WI38 (cell line): ENCODE data around the gene MRPL1.
"Not testable (repeated sequence)": the region's sequence is repeated elsewhere in the genome, so short reads cannot be mapped to it uniquely, and the experiment has no call there.

Source experiments
- H3K4me3 ChIP-seq: 2 replicates; pipeline ENCODE4 v1.5.1; 2011; ENCODE audit warnings: low read depth, mild to moderate bottlenecking, control low read depth, low read length
- TF ChIP-seq, protein P1 (sequence below): IDR thresholded peaks from 2 replicates; pipeline ENCODE4 v1.5.1; 2012; ENCODE audit warnings: low read depth, mild to moderate bottlenecking, control low read depth, low read length

Gene MRPL1

GRCh38 chr4:77927991-77928925, 65.6 kb downstream of the MRPL1 start:
- TF ChIP-seq, protein P1, sequence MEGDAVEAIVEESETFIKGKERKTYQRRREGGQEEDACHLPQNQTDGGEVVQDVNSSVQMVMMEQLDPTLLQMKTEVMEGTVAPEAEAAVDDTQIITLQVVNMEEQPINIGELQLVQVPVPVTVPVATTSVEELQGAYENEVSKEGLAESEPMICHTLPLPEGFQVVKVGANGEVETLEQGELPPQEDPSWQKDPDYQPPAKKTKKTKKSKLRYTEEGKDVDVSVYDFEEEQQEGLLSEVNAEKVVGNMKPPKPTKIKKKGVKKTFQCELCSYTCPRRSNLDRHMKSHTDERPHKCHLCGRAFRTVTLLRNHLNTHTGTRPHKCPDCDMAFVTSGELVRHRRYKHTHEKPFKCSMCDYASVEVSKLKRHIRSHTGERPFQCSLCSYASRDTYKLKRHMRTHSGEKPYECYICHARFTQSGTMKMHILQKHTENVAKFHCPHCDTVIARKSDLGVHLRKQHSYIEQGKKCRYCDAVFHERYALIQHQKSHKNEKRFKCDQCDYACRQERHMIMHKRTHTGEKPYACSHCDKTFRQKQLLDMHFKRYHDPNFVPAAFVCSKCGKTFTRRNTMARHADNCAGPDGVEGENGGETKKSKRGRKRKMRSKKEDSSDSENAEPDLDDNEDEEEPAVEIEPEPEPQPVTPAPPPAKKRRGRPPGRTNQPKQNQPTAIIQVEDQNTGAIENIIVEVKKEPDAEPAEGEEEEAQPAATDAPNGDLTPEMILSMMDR, result no peak
- no peak overlapping the region for H3K4me3 ChIP-seq

- TF ChIP-seq, protein P1, result no peak
- no peak overlapping the region for H3K4me3 ChIP-seq
Measured at GRCh38 chr4:77930154-77930639, 67.6 kb downstream of the MRPL1 start.

GRCh38 chr4:77930876-77931275, 68.2 kb downstream of the MRPL1 start:
- TF ChIP-seq, protein P1, result no peak

GRCh38 chr4:77931452-77932135, 69.0 kb downstream of the MRPL1 start:
- TF ChIP-seq, protein P1, result no peak
- no peak overlapping the region for H3K4me3 ChIP-seq

More at GRCh38 chr4:77930876-77931275, 68.2 kb downstream of the MRPL1 start:
- no peak overlapping the region for H3K4me3 ChIP-seq

GRCh38 chr4:77938560-77938959, 75.9 kb downstream of the MRPL1 start:
- TF ChIP-seq, protein P1, result no peak
- H3K4me3 ChIP-seq, result no peak overlapping the region

DNA sequence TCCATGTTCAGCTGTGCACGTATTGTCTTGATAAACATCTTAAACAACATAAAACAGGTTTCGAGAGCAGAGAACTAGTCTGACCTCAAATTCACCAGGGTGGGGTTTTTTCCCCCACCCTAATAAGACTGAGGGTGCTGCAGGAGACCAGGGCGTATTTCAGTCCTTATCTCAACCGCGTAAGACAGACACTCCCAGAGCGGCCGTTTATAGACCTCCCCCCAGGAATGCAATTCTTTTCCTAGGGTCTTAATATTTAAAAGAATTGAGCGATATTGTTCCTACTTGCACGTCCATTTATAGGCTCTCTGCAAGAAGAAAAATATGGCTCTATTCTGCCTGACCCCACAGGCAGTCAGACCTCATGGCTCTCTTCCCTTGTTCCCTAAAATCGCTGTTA, 83.3 kb downstream of the MRPL1 start:
- not testable (repeated sequence) for H3K4me3 ChIP-seq

- no peak overlapping the region for H3K4me3 ChIP-seq
- TF ChIP-seq, protein P1, result no peak
Measured at GRCh38 chr4:77950203-77950602, 87.6 kb downstream of the MRPL1 start.
